SJCRH30 (cell line): ENCODE results near the gene TMCC1. TPM values are rescaled to one million over a fixed set of nuclear protein-coding genes. Genes with fewer than 3 reads are reported as not detected.
"Not testable (repeated sequence)": the region's sequence is repeated elsewhere in the genome, so short reads cannot be mapped to it uniquely, and the experiment has no call there.

Experiments
- DNase-seq, 2 experiments: peaks; one replicate each; pipeline ENCODE4 v3.0.0-alpha.2; 2015 to 2020
- H3K27ac ChIP-seq: fragments of 250-450 bp; sonication (Bioruptor Pico); 2 replicates; pipeline ENCODE4 v1.5.1; 2020; ENCODE audit warnings: mild to moderate bottlenecking, moderate library complexity
- H3K27me3 ChIP-seq: fragments of 250-450 bp; sonication (Bioruptor Pico); 2 replicates; pipeline ENCODE4 v1.5.1; 2020; ENCODE audit warnings: mild to moderate bottlenecking, moderate library complexity
- H3K36me3 ChIP-seq: fragments of 250-450 bp; sonication (Bioruptor Pico); 2 replicates; pipeline ENCODE4 v1.5.1; 2020; ENCODE audit warnings: mild to moderate bottlenecking, moderate library complexity
- H3K4me1 ChIP-seq: fragments of 250-450 bp; sonication (Bioruptor Pico); 2 replicates; pipeline ENCODE4 v1.5.1; 2020; ENCODE audit warnings: mild to moderate bottlenecking, moderate library complexity
- H3K4me3 ChIP-seq: fragments of 250-450 bp; sonication (Bioruptor Pico); 2 replicates; pipeline ENCODE4 v1.5.1; 2020; ENCODE audit warnings: mild to moderate bottlenecking, moderate library complexity
- H3K9me3 ChIP-seq: fragments of 250-450 bp; sonication (Bioruptor Pico); replicated peaks from 2 replicates; pipeline ENCODE4 v1.5.1; 2020; ENCODE audit warnings: mild to moderate bottlenecking, moderate library complexity
- total RNA-seq: library from RNA; depleted of rRNA; stranded (reverse); fragments of >200 nt; shearing (Covaris generic); gene quantifications from 2 replicates; pipeline ENCODE4 v1.2.3, GENCODE V29; 2014

TMCC1 gene
- total RNA-seq, 1 experiment from 2014 or later, result 22.1 TPM

DNA sequence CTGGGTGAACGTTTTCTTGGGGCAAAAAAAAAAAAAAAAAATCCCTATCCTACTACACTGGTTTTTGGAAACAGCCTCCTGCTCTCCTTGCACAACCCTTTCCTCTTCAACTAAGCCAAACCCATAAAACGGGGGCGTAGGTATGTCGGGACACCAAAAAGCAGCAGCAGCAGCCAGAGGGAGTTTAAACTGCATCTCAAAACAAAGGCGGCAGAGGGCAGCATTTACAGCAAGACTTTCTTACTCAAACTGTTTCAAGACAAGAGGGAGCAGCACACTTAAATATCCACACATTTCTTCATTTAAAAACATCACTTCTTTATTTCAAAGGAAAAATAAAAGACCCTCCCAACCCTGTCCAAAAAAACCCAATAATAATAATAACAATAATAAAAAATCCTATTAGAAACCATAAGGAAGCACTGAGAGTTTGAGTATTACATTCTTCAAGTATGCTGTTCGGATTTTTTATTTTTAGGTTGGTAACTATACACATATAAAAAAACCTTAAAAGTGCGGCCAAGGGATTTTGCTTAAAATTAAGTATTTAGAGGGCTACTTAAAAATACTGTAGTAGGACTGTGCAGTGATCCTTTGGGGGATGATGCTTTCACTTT, 243.1 kb downstream of the TMCC1 start:
- no peak overlapping the region for H3K4me3 ChIP-seq
- H3K27me3 ChIP-seq, result no peaks in the 10 kb centered on the region
- peak; percentile 48 to 60 for DNase-seq
- H3K9me3 ChIP-seq, result no peaks in the 10 kb centered on the region
- peak overlapping the region; percentile 76; the same call in 1 of the 2 replicates for H3K27ac ChIP-seq
- H3K4me1 ChIP-seq, result peaks cover 35% of the 10 kb centered on the region
- H3K36me3 ChIP-seq, result peaks cover 14% of the 10 kb centered on the region; the same call in 1 of the 2 replicates

DNA sequence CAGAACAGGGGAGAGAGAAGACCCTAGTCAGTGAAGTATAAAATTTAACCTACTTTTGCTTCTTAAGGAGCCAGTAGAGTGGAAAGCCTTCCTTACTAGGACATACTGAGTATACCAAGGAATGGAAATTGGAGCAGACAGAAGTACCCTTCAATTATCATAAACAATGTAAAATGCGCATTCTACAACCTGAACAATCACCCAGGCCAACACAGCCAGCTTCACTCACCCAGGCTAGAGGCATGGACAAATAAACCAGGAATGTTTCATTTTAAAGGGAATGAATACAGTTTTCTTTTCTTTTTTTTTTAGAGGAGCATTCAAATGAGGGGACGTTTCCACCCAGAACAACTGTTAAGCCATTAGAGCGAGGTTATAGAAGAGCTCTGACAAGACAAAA, 245.1 kb downstream of the TMCC1 start:
- H3K9me3 ChIP-seq, result no peaks in the 10 kb centered on the region

DNA sequence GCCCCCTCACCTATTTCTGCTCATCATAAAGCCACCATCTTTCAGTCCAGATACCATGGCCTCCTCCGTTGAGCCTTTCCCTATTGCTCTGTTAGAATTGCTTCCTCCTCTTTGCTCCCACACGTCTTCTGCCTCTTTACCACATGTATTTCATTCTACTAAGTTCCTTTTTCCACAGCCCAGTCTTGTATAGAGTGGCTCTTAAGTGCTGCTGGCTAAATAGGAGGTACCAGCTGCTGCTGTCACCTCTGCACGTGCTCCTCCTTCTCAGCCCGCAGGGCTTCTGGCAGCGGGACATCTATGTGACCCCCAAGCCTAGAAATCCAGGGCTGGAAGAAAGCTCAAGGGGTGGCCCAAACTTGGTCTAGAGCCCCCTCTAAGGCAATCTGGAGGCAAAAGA, 248.2 kb downstream of the TMCC1 start:
- Histone ChIP-seq H3K36me3 (no peaks in the 10 kb centered on the region), H3K9me3 (no peaks in the 10 kb centered on the region), H3K4me1 (peaks cover 14% of the 10 kb centered on the region), H3K27ac (no peak overlapping the region), H3K4me3 (no peak overlapping the region), H3K27me3 (no peaks in the 10 kb centered on the region)
- DNase-seq, result peak; percentile 77 to 86

More for the DNA sequence above, 245.1 kb downstream of the TMCC1 start:
- no peak overlapping the region for H3K4me3 ChIP-seq
- no peaks in the 10 kb centered on the region for H3K27me3 ChIP-seq
- peaks cover 7% of the 10 kb centered on the region; the same call in 1 of the 2 replicates for H3K36me3 ChIP-seq
- no peak for DNase-seq
- H3K27ac ChIP-seq, result no peak overlapping the region
- H3K4me1 ChIP-seq, result peaks cover 42% of the 10 kb centered on the region

DNA sequence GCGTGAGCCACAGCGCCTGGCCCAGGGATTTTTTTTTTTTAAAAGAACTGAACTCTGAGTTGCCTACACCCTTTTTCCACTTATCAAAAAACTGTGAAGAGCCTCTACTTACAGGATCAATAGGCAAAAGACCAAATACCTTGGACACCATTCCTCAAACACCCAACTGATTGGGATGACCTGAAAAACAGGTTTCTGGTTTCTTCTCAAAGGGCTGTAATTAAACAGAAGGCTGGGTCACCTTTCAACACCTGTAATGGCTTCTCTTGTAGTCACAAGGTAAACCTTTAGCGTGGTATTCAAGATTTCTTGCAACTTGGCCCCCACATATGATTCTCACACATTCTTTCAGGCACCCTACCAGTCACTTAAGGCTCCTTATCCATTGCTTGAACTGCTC, 248.7 kb downstream of the TMCC1 start:
- Histone ChIP-seq H3K36me3 (no peaks in the 10 kb centered on the region), H3K27me3 (no peaks in the 10 kb centered on the region), H3K9me3 (no peaks in the 10 kb centered on the region), H3K4me1 (peaks cover 12% of the 10 kb centered on the region), H3K4me3 (no peak overlapping the region), H3K27ac (no peak overlapping the region)
- no peak for DNase-seq

DNA sequence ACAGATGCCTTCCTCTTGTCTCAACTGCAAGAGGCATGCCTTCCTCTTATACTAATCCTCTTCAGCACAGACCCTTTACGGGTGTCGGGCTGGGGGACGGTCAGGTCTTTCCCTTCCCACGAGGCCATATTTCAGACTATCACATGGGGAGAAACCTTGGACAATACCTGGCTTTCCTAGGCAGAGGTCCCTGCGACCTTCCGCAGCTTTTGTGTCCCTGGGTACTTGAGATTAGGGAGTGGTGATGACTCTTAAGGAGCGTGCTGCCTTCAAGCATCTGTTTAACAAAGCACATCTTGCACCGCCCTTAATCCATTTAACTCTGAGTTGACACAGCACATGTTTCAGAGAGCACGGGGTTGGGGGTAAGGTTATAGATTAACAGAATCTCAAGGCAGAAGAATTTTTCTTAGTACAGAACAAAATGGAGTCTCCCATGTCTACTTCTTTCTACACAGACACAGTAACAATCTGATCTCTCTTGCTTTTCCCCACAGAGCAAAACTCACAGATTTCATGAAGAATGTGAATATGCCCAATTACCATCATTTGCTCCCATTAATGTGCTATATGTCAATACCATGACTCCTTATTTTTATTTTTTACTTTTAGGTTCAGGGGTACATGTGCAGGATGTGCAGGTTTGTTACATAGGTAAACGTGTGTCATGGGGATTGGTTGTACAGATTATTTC, 251.8 kb downstream of the TMCC1 start:
- H3K4me3 ChIP-seq, H3K9me3 ChIP-seq, H3K36me3 ChIP-seq, H3K27ac ChIP-seq, H3K27me3 ChIP-seq, DNase-seq: not testable (repeated sequence)
- H3K4me1 ChIP-seq, result peaks cover 12% of the 10 kb centered on the region

DNA sequence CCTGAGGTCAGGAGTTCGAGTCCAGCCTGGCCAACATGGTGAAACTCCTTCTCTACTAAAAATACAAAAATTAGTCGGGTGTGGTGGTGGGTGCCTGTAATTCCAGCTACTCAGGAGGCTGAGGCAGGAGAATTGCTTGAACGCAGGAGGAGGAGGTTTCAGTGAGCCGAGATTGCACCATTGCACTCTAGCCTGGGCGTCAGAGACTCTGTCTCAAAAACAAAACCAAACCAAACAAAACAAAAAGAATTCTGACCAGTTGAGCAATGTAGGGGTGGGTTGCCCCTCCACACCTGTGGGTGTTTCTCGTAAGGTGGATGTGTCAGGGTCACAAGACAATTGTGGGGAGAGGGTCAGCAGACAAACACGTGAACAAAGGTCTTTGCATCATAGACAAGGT, 252.5 kb downstream of the TMCC1 start:
- H3K4me3 ChIP-seq, H3K27me3 ChIP-seq, DNase-seq, H3K27ac ChIP-seq, H3K36me3 ChIP-seq, H3K9me3 ChIP-seq: not testable (repeated sequence)
- peaks cover 12% of the 10 kb centered on the region for H3K4me1 ChIP-seq

DNA sequence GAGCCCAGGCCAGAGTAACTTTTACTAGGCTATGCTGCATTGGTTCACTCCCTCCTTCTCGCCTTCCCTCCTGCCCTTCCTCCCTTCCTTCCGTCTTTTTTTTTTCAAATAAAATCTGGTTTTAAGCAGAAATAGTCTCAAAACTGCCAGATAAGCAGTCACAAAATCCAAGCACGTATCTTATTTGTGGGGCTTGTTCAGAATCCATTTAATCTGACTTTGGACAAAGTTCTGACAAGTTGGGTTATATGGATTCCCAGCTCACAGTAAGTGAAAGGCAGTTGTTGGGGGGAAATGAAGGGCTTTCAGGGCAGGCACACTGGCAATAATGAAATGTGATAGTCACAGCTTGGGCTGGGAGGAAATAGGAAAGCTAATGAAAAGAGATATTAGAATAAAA, 255.0 kb downstream of the TMCC1 start:
- H3K4me3 ChIP-seq, result no peak overlapping the region
- no peak for DNase-seq
- H3K27me3 ChIP-seq, result no peaks in the 10 kb centered on the region
- H3K4me1 ChIP-seq, result no peaks in the 10 kb centered on the region
- no peaks in the 10 kb centered on the region for H3K36me3 ChIP-seq
- 0 out of 2 replicates have a peak, but pooled peaks cover 2% of the 10 kb centered on the region for H3K9me3 ChIP-seq
- H3K27ac ChIP-seq, result no peak overlapping the region

DNA sequence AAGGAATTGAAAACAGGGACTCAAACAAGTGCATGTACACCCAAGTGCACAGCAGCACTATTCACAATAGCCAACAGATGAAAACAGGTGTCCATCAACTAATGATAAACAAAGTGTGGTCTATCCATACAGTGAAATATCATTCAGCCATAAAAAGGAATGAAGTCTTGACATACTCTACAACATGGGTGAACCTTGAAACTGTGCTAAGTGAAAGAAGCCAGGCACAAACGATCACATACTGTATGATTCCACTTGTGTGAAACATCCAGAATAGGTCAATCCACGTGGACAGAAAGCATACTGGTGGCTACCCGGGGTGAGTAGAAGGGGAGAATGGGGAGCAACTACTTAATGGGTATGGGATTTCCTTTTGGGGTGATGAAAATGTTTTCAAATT, 257.4 kb downstream of the TMCC1 start:
- Histone ChIP-seq H3K4me1 (no peaks in the 10 kb centered on the region), H3K4me3 (no peak overlapping the region), H3K36me3 (no peaks in the 10 kb centered on the region), H3K27me3 (no peaks in the 10 kb centered on the region), H3K27ac (no peak overlapping the region), H3K9me3 (0 out of 2 replicates have a peak, but pooled peaks cover 2% of the 10 kb centered on the region)
- DNase-seq, result no peak

DNA sequence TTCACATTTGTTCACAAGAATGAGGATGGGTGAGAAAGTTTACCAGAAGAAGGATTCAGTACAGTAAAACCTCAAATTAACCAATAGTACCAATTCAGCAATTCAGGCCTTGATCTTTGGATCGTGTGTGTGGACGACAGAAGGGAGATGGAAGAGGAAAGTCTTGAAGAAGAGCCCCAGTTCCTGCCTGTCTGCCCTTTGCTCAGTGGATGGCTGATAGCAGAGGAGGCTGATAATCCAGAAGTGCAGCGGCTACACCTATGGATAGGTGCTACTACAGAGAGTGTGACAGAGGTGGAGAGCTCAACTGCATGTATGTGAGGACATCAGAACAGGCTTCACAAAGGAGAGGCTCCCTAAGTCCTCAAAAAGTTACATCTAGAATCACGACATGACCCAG, 257.9 kb downstream of the TMCC1 start:
- DNase-seq, result no peak
- H3K36me3 ChIP-seq, result no peaks in the 10 kb centered on the region
- H3K4me1 ChIP-seq, result no peaks in the 10 kb centered on the region
- H3K9me3 ChIP-seq, result 0 out of 2 replicates have a peak, but pooled peaks cover 2% of the 10 kb centered on the region
- H3K27me3 ChIP-seq, result no peaks in the 10 kb centered on the region
- no peak overlapping the region for H3K4me3 ChIP-seq
- H3K27ac ChIP-seq, result no peak overlapping the region

DNA sequence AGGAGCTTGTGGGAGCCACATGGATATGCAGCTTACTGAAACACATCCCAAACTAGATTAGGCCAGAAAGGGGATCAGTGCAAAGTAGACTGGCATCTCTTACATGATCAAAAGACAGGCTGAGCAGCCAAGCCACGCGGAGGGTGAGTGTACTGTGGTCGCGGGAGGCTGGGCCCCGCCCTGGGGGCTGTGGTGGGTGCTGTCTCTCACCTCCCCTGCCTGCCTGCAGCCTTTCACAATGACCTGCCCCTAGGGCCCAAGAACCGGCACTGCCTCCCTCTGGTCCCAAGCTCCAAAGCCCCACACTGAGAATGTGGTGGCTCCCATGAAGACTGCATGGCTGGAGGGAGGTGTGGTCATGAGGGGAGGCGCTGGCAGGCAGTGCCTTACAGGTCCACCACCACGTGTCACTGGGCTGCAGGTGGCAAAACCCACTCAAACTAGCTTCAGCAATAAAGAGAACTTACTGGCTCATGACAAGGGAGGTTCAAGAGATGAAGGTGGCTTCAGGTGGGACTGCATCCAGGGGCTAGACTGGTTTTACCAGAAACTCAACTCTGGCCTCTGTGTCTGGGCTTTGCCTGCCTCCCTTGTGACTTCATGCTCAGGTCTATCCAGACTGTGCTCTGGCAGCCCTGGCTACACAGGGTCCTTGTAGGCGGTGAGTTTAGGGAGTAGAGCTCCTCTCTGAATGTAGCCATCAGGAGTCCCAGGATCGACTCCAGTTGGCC, 259.6 kb downstream of the TMCC1 start:
- DNase-seq, result no peak
- no peaks in the 10 kb centered on the region for H3K36me3 ChIP-seq
- H3K4me1 ChIP-seq, result no peaks in the 10 kb centered on the region
- H3K9me3 ChIP-seq, result 0 out of 2 replicates have a peak, but pooled peaks cover 2% of the 10 kb centered on the region
- no peaks in the 10 kb centered on the region for H3K27me3 ChIP-seq
- H3K4me3 ChIP-seq, result no peak overlapping the region
- H3K27ac ChIP-seq, result no peak overlapping the region

DNA sequence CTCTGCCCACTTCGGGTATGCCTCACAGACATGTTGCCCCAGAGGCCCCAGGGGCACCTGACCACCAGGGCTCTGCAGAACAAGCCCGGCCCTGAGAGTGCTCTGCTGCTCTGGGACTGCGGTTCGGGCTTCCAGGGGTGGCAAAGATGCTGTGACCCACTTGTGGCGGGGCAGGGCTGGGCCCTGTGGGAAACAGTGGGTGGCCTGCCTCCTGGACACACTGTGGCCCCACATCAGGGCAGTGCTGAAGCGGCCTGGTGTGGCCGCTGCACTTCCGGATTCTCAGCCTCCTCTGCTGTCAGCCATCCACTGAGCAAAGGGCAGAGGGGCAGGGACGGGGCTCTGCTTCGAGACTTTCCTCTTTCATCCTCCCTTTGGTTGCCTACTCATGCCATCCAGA, 260.5 kb downstream of the TMCC1 start:
- H3K4me1 ChIP-seq, result no peaks in the 10 kb centered on the region
- DNase-seq, result no peak
- no peak overlapping the region for H3K27ac ChIP-seq
- no peaks in the 10 kb centered on the region for H3K36me3 ChIP-seq
- 0 out of 2 replicates have a peak, but pooled peaks cover 2% of the 10 kb centered on the region for H3K9me3 ChIP-seq
- H3K4me3 ChIP-seq, result no peak overlapping the region
- no peaks in the 10 kb centered on the region for H3K27me3 ChIP-seq

DNA sequence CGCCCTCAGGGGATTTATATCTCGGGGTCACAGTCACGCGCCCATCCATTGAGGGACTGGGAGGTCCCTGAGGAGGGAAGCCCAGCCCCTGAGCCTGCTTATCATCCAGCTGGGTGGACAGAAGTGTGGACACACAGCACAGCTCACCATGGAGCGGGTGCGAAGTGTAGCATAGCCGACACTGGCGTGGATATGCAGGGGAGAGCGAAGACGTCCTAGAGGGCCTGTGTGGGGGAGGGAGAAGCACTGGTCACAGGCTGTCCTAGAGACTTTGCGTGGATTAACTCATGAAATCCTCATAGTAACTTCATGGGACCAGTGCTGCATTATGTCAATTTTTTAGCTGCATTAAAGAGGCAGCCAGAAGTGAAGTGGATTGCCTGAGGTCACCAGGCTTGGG, 261.0 kb downstream of the TMCC1 start:
- no peaks in the 10 kb centered on the region for H3K36me3 ChIP-seq
- DNase-seq, result no peak

DNA sequence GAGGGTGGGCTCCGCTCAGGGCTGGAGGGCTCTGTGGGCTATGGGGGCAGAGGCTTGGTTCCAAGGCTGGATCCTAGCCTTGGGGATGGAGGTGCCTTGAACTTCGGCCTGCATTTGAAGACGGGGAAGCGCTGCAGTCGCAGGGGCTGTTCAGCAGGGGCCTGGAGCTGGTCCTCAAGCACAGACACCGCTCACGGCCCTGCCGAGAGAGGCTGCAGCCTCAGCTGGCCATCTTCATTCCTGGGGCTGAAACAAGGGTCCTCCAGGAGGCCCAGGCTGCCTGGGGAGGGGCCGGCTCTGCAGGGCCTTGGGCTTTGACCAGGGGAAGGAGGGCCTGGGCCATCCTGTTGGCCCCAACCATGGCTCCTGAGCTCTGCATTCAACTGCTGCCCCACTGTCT, 261.5 kb downstream of the TMCC1 start:
- H3K36me3 ChIP-seq, result no peaks in the 10 kb centered on the region
- H3K4me3 ChIP-seq, result no peak overlapping the region
- no peaks in the 10 kb centered on the region for H3K27me3 ChIP-seq
- no peaks in the 10 kb centered on the region; the same call in 1 of the 2 replicates for H3K4me1 ChIP-seq
- DNase-seq, result no peak
- H3K9me3 ChIP-seq, result 0 out of 2 replicates have a peak, but pooled peaks cover 2% of the 10 kb centered on the region
- H3K27ac ChIP-seq, result no peak overlapping the region

More for the DNA sequence above, 261.0 kb downstream of the TMCC1 start:
- no peaks in the 10 kb centered on the region for H3K4me1 ChIP-seq
- H3K27me3 ChIP-seq, result no peaks in the 10 kb centered on the region
- 0 out of 2 replicates have a peak, but pooled peaks cover 2% of the 10 kb centered on the region for H3K9me3 ChIP-seq
- H3K4me3 ChIP-seq, result no peak overlapping the region
- H3K27ac ChIP-seq, result no peak overlapping the region

DNA sequence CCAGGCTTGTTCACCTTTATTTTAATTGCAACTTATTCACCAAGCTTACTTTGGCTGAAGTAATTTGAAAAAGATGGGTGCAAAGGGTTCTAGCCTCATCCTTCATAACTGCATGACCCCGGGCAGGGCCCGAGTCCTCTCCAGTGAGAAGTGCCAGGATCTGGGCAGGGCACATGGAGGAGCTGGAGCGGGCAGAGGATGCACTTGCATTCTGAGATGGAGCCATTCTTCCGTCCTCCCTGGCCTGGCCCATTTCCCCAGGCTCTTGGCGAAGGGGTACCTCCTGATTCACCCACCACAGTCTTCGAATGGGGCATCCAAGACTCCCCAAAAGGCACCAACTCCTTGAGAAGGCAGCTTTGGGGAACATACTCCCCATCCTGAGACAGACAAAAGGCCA, 264.5 kb downstream of the TMCC1 start:
- Histone ChIP-seq H3K4me1 (peaks cover 6% of the 10 kb centered on the region; the same call in 1 of the 2 replicates), H3K36me3 (no peaks in the 10 kb centered on the region), H3K9me3 (no peaks in the 10 kb centered on the region), H3K4me3 (no peak overlapping the region), H3K27ac (no peak overlapping the region), H3K27me3 (no peaks in the 10 kb centered on the region)
- no peak for DNase-seq

DNA sequence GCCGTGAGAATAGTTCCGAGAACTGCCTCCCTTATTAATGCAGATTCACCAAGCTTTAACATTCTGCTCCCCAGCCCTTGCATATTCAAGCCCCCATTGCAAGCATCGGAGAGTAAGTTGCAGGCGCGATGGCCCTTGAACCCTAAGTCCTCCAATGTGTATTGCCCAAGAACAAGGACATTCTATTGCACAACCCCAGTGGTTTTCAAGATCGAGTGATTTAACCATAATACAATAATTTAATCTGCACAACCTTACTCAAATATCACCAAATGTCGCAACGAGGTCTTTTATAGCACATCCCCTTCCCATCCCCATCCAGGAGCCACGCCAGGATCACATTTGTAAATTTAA, 265.4 kb downstream of the TMCC1 start:
- H3K4me3 ChIP-seq, result no peak overlapping the region
- H3K4me1 ChIP-seq, result peaks cover 6% of the 10 kb centered on the region; the same call in 1 of the 2 replicates
- no peaks in the 10 kb centered on the region for H3K27me3 ChIP-seq
- H3K27ac ChIP-seq, result no peak overlapping the region
- no peak for DNase-seq
- no peaks in the 10 kb centered on the region for H3K36me3 ChIP-seq
- no peaks in the 10 kb centered on the region for H3K9me3 ChIP-seq
